NT2/D1 (cell line): ENCODE data around the gene MAP1LC3B2.

Experiments used
- DNase-seq: peaks from one replicate; pipeline ENCODE4 v3.0.0-alpha.2; 2011; ENCODE audit warnings: low read depth, low spot score
- H3K27me3 ChIP-seq: 2 replicates; pipeline ENCODE4 v1.6.0; 2011; ENCODE audit warnings: mild to moderate bottlenecking; ENCODE audit not compliant: insufficient read length, insufficient read depth
- H3K36me3 ChIP-seq: 2 replicates; pipeline ENCODE4 v1.6.1; 2011; ENCODE audit warnings: mild to moderate bottlenecking, low read length, mixed read lengths; ENCODE audit not compliant: insufficient read depth, insufficient read length
- H3K4me1 ChIP-seq: 2 replicates; pipeline ENCODE4 v1.5.1; 2011; ENCODE audit not compliant: insufficient read depth, insufficient read length
- H3K4me3 ChIP-seq: 2 replicates; pipeline ENCODE4 v1.5.1; 2011; ENCODE audit warnings: low read depth; ENCODE audit not compliant: insufficient read length
- H3K9ac ChIP-seq: 2 replicates; pipeline ENCODE4 v1.6.0; 2011; ENCODE audit warnings: low read depth; ENCODE audit not compliant: insufficient read length
- H3K9me3 ChIP-seq: 2 replicates; pipeline ENCODE4 v1.5.1; 2011; ENCODE audit warnings: mild to moderate bottlenecking, low read length; ENCODE audit not compliant: insufficient read depth
- SUZ12 ChIP-seq: IDR thresholded peaks from 2 replicates; pipeline ENCODE4 v1.6.1; 2011; ENCODE audit not compliant: insufficient read length, insufficient read depth; ENCODE audit errors: extremely low read depth
- YY1 ChIP-seq: IDR thresholded peaks from 2 replicates; pipeline ENCODE4 v1.6.1; 2011; ENCODE audit not compliant: insufficient read length, insufficient read depth
- ZNF274 ChIP-seq: IDR thresholded peaks from 2 replicates; pipeline ENCODE4 v1.6.1; 2011; ENCODE audit warnings: mild to moderate bottlenecking, low read depth, low read length

The MAP1LC3B2 gene

DNA sequence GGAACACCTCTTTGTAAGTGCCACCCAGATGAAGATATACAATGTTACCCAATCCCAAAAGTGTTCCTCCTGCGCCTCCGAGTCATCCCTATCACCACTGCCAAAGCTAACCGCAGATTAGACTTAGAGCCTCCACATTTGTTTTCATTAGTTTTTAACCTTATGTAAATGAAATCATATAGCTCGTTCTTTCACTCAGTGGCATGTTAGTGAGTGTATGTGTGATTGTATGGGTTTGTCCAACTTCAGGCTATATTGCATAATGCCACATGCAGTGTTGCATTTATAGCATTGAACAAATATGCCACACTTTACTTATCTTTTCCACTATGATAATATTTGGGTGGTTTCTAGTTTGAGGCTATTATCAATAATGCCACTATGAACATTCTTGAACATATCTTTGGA lies 18.0 kb downstream of the MAP1LC3B2 start:
- TF ChIP-seq YY1: no peak
- no peak for TF ChIP-seq ZNF274
- TF ChIP-seq SUZ12: no peak
- H3K27me3 ChIP-seq: no peaks in the 10 kb centered on the region
- no peak overlapping the region for H3K4me3 ChIP-seq
- no peaks in the 10 kb centered on the region for H3K4me1 ChIP-seq
- DNase-seq: no peak
- no peak overlapping the region for H3K9ac ChIP-seq
- H3K36me3 ChIP-seq: no peaks in the 10 kb centered on the region
- no peaks in the 10 kb centered on the region for H3K9me3 ChIP-seq

DNA sequence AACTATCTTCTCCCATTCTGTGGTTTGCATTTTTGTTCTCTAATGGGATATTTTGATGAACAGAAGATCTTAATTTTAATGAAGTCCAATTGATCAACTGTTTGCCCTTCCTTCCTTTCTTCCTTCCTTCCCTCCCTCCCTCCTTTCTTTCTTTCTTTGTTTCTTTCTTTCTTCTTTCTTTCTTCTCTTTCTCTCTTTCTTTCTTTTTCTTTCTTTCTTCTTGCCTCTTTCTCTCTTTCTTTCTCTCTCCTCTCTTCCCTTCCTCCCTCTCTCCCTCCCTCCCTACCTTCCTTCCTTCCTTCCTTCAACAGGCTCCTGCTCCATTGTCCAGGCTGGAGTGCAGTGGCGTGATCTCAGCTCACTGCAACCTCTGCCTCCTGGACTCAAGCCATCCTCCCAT lies 18.9 kb downstream of the MAP1LC3B2 start:
- H3K4me3 ChIP-seq: no peak overlapping the region
- no peak for TF ChIP-seq ZNF274
- no peak for TF ChIP-seq SUZ12
- no peak for TF ChIP-seq YY1
- no peaks in the 10 kb centered on the region for H3K9me3 ChIP-seq
- no peaks in the 10 kb centered on the region for H3K36me3 ChIP-seq
- no peak overlapping the region for H3K9ac ChIP-seq
- H3K4me1 ChIP-seq: no peaks in the 10 kb centered on the region
- DNase-seq: no peak
- no peaks in the 10 kb centered on the region for H3K27me3 ChIP-seq

GRCh38 chr12:116582610-116583009 lies 23.4 kb downstream of the MAP1LC3B2 start:
- H3K4me3 ChIP-seq: no peak overlapping the region
- no peaks in the 10 kb centered on the region for H3K27me3 ChIP-seq
- no peak for DNase-seq
- no peaks in the 10 kb centered on the region for H3K36me3 ChIP-seq
- no peak overlapping the region for H3K9ac ChIP-seq
- H3K4me1 ChIP-seq: no peaks in the 10 kb centered on the region
- no peak for TF ChIP-seq ZNF274
- no peak for TF ChIP-seq SUZ12
- TF ChIP-seq YY1: no peak
- peaks cover 15% of the 10 kb centered on the region; the same call in 1 of the 2 replicates for H3K9me3 ChIP-seq

DNA sequence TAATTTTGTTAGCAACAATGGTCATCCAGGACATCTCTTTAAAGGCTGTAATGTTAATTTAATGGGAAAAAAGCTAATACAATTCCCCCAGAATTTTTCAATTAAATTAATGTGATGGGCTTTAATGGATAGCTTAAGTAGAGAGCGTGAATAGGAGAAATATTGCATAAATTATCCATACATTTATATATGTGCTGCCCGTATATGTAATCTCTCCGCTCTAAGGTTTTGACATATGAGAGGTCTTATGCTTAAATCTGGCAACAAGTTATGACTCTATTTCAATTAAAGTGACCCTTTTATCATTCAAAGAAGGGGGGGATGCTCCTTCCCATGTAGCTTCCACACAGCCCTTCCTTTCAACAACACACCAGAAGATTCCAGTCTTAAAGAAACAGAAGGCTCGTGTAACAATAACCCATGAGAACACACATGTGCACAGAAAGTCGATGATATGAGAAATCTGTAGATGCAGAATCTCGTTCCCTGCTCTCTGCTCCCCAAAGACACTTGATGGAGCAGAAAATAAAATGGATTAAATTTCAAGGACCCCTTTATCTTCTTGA lies 24.0 kb downstream of the MAP1LC3B2 start:
- DNase-seq: no peak
- no peaks in the 10 kb centered on the region for H3K4me1 ChIP-seq
- peaks cover 15% of the 10 kb centered on the region; the same call in 1 of the 2 replicates for H3K9me3 ChIP-seq
- TF ChIP-seq ZNF274 (no peak), YY1 (no peak), SUZ12 (no peak)
- no peak overlapping the region for H3K4me3 ChIP-seq
- no peaks in the 10 kb centered on the region for H3K27me3 ChIP-seq
- no peaks in the 10 kb centered on the region for H3K36me3 ChIP-seq
- no peak overlapping the region for H3K9ac ChIP-seq

DNA sequence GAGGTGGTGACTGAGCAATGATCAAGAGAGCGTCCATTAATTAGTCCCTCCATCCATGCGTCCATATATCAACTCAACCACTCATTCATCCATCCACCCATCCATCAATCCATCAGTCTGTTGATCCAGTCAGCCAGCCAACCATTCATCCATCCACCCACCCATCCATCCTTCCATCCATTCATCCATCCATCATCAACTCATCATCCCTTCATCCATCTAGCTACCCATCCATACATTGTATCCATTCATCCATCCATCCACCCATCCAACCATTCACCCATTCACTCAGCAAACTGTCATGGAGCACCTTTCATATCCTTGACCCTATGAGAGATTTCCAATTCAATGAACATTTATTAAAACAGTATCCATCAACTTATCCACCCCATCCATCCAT lies 28.1 kb downstream of the MAP1LC3B2 start:
- H3K4me3 ChIP-seq: no peak overlapping the region
- H3K36me3 ChIP-seq: no peaks in the 10 kb centered on the region
- no peaks in the 10 kb centered on the region for H3K27me3 ChIP-seq
- TF ChIP-seq SUZ12: no peak
- no peak for TF ChIP-seq YY1
- TF ChIP-seq ZNF274: no peak
- peaks cover 5% of the 10 kb centered on the region for H3K4me1 ChIP-seq
- no peak overlapping the region for H3K9ac ChIP-seq
- peaks cover 15% of the 10 kb centered on the region; the same call in 1 of the 2 replicates for H3K9me3 ChIP-seq
- DNase-seq: no peak

DNA sequence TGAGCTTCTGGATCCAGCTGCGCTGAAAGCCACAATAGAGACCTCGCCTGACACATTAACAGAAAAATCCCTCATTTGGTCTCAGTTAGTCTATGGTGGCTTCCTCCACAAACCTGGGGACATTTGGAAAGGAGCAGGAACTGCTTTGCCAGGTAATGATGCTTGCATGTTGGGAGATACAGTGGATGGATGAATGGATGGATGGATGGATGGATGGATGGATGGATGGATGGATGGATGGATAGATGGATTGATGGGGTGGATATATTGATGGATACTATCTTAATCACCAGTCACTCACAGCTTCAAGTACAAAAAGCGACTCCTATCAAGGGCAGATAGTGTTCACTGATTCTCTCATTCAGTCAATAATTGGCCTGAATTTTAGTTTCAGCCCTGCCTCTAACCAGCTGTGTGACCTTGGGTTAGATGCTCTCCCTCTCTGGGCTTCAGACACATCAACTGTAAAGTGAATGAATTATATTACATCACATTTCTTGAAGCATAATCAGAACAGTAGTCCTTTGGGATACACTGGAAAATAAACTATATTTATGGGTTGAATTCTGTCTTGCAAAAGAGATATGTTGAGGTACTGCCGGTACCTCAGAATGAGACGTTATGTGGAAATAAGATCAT lies 29.3 kb downstream of the MAP1LC3B2 start:
- no peak for TF ChIP-seq YY1
- H3K4me3 ChIP-seq: no peak overlapping the region
- DNase-seq: no peak
- no peaks in the 10 kb centered on the region for H3K36me3 ChIP-seq
- peaks cover 15% of the 10 kb centered on the region; the same call in 1 of the 2 replicates for H3K9me3 ChIP-seq
- no peak overlapping the region for H3K9ac ChIP-seq
- no peaks in the 10 kb centered on the region for H3K27me3 ChIP-seq
- peaks cover 5% of the 10 kb centered on the region for H3K4me1 ChIP-seq

- H3K4me1 ChIP-seq: peaks cover 5% of the 10 kb centered on the region
- H3K4me3 ChIP-seq: no peak overlapping the region
- DNase-seq: no peak
- H3K27me3 ChIP-seq: no peaks in the 10 kb centered on the region
- peaks cover 10% of the 10 kb centered on the region; the same call in 1 of the 2 replicates for H3K9me3 ChIP-seq
- H3K36me3 ChIP-seq: no peaks in the 10 kb centered on the region
- H3K9ac ChIP-seq: no peak overlapping the region
- TF ChIP-seq SUZ12 (no peak), ZNF274 (no peak), YY1 (no peak)
Observed at GRCh38 chr12:116589581-116589980, 30.4 kb downstream of the MAP1LC3B2 start.
